HuH-7 (cell line): ENCODE results near the gene TMC7.

Source experiments
- DNase-seq: peaks from one replicate; pipeline ENCODE4 v3.0.0; 2011; ENCODE audit warnings: low spot score

TMC7 gene

DNA sequence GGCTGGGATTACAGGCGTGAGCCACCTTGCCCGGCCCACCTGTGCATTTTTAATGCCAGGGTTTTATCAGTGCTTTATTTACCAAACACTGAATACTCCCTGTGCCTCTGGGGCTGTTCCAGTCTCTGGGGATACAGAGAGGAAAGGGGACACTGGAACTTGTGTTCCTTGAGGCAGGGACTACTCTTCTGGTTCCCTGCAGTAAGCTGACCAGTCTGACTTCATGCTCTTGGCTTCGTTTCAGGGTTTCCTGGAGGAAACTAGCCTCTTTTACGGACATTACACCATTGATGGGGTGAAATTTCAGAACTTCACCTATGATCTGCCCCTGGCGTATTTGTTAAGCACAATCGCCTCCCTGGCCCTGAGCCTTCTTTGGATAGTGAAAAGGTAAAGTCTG lies 46.2 kb downstream of the TMC7 start:
- no peak for DNase-seq

DNA sequence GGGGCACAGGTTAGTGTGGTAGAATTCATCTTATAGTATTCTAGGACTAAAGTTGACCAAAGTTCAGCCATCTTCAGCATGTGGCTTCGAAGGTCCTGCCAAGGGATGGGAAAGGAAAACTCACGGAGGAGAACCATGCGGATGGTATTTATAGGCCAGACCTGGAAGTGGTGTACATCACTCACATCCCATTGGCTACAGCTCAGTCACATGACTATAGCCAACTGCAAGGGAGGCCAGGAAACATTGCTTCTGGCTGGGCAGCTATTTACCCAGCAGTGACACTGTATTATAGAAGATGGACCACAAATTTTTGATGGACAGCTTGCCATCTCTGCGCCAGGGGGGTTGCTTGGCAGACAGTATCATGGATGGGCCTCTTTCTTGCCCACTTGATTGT lies 48.0 kb downstream of the TMC7 start:
- DNase-seq: no peak

DNA sequence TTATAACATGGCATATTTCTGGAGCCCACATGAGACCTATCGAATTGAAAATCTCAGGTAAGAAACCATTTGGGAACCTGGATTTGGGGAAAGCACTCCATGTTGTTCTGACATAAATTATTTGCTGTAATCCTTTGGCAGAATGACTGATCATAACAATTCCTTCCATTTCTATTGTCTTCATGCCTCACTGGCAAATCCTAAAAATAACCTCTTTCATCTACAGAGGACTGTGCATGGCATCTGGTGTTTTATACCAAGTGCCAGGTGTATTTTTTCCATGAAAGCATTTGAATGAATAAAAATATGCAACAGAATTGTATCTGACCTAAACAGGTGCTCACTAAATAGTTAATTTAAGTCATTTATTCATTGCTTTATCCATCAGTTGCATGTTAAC lies 50.0 kb downstream of the TMC7 start:
- DNase-seq: no peak

DNA sequence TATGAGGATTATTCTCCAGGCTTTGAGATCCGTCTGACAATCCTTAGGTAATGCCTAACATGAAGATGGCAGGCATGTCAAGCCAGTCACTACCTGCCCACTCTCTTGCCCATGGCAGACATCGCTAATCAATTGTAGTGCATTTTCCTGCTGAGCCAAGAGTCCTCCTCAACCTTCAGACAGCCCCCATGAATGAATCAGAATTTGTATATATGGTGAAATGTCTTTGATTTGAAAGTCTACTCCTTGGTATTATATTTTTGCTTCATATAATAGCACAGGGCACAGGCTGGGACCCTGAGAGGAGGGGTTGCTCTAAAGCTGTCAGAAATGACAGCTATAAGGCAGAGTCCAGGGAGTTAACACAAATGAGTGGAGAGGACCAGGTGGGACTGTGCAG lies 56.7 kb downstream of the TMC7 start:
- DNase-seq: no peak

DNA sequence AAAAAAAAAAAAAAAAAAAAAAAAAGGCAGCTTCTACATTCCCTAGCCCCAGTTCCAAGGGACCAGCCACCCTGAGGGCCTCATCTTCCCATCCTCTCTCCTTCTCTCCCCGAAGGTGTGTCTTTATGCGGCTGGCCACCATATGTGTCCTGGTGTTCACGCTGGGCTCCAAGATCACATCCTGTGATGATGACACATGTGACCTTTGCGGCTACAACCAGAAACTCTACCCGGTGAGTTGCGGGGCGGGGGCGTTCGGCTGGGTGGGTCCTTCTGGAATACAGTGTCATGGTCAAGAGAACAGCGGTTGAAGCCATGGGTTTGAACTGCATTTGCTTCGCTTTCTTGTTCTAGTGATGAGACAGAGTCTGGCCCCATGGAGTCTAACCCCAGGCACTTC lies 61.0 kb downstream of the TMC7 start:
- no peak for DNase-seq

DNA sequence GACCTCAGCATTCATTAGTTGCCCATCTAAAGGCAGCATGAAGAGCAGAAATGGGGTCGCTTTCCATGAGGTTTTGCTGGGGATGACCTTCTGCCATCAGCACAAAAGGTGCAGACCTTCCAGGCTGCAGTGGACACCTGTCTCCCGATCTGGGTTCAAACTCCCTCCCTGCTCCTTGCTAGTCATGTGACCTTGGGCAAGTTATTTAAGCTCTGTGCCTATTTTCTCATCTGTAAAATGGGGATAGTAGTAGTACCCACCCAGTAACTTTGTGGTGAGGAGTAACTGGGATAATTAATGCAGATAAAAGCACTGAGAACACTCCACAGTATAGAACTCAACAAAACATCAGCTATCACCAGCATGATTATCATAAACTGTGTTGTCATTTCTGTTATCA lies 62.3 kb downstream of the TMC7 start:
- DNase-seq: no peak

DNA sequence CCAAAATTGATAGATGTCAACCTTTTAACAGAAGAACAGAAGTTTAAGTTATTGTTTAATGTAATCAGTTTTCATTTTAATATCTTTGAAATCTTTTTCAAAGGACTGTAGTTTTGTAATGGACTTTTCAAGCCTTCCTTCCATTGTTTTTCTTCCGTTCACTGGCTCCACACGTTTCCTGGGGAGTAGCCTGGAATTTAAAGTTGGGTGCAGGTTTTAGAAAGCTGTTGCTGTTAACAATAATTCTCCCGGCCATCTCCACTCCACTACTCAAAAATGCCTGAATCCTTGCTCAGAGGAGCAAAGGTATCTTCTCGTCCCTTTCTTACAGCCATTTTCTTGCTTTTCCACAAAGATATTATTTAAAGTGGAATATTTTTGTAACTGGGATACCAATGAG lies 79.0 kb downstream of the TMC7 start:
- DNase-seq: no peak

DNA sequence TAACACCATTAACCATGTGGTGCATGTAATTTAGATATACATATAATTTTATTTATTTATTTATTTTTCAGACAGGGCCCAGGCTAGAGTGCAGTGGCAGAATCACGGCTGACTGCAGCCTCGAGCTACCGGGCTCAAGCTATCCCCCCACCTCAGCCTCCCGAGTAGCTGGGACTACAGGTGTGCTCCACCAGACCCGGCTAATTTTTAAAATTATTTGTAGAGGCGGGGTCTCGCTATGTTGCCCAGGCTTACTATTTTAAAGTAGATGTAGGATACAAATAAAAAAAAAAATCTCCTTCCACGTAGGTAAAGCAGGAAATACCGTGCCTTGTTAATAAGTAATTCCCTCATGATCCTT lies 83.2 kb downstream of the TMC7 start:
- no peak for DNase-seq

DNA sequence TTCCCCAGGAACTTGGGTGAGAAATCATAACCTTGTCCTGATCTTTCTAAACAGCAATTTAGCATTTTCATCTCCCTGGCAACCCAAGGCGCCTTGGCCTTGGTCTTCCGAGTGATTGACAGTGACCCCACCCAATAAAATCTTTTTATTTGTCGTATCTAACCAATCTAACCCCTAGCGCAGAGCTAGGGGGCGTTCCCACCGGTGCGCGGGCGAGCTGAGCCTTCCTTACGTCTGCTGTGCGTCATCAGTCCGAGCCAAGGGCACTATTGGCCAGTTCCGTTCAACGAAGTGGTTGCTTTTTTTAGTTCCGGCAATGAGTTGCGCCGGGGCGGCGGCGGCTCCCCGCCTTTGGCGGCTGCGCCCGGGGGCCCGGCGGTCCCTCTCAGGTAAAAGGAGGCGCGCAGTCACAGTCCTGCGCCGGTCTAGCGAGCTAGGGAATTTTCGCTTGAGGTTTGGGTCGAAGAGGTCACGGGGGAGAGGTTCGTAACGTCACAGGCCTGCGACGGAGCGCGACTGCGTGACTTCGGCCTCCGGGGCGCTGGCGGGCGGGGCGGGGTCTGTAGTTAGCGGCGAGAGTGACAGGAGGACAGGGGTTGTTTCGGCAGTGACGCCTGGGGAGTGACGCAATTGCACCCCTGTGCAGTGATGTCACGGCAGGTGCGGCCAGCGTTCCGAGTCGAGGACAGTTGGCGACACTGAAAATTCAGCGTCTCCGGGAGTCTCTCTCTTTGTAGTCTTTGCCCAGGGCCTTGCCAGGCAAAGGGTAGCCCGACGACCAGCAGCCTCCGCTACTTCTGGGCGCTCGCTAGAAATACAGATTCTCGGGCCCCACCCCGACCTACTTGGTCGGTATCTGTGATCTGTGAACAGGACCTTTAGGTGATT lies 83.9 kb downstream of the TMC7 start, which contains the start of gene COQ7:
COQ7 (plus strand) TSS at position 266 of the 888 bp plus-strand sequence; CDS start at position 317, 51 bp downstream.
- peak; percentile 95 for DNase-seq

DNA sequence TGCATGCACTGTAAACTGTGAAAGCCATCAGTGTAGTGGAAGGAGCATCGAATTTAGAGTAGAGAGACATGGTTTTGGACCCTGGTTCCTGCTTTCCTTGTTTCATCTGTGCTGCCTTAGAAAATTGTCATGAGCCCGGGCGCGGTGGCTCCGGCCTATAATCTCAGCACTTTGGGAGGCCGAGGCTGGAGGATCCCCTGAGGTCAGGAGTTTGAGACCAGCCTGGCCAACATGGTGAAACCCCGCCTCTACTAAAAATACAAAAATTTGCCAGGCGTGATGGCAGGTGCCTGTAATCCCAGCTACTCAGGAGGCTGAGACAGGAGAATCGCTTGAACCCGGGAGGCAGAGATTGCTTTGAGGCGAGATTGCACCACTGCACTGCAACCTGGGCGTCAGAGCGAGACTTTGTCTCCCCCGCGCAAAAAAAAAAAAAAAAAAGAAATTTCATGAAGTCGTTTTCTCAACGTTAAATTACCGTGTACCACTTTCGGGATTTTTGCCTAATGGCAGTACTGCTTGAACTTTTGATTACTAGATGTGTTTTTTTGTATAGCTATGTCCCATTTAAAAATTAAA lies 84.6 kb downstream of the TMC7 start:
- no peak for DNase-seq

DNA sequence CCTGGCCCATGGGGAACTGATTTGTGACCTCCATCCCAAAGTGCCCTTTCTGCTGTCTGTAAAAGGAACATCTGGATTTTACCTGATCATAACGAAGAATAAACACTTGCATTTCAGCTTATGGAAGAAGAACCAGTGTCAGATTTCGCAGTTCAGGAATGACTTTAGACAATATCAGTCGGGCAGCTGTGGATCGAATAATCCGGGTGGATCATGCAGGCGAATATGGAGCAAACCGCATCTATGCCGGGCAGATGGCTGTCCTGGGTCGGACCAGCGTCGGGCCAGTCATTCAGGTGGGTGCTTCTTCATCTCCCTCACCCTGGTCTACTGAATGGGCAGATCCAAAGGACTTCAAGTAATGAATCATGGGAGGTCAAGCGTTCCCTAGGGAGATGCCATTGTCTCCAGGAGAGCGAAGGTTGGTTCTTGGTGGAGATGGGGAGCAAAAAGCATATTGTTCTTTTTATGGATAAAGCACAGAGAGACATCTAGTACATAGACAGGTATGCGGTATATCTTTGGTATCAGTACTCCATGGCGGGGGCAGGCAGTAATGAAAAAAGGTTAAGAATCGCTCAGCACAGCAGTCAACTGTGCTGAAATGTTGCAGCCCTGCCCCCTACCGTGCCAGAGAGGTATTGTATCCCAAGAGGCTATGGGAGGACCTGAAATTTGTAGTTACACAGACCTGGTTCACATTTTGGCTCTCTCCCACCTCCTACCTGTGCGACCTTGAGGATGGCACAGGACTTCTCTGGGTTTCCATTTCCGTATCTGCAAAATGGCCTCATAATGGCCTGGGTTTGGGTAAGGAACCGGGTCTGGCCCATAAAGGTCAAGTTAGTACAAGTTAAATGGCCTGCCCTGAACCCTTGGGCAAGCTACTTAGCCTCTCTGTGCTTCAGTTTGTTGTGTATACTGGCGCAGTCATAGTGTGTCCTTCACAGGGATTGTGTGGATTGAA lies 88.4 kb downstream of the TMC7 start:
- peak; percentile 61 for DNase-seq

DNA sequence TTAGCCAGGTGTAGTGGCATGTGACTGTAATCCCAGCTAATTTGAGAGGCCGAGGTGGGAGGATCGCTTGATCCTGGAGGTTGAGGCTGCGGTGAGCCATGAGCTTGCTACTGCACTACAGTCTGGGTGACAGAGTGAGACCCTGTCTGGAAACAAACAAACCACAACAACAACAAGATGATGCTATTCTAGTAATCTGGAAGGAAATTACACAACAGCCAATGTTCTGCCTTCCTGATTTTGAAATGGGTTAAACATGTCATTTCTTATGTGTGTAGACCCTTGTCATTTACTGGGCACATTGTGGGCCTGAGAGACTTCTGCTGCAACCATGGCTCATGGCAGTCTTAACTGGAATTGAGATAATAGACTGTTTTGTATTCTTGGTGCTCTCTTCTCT lies 89.6 kb downstream of the TMC7 start:
- no peak for DNase-seq

DNA sequence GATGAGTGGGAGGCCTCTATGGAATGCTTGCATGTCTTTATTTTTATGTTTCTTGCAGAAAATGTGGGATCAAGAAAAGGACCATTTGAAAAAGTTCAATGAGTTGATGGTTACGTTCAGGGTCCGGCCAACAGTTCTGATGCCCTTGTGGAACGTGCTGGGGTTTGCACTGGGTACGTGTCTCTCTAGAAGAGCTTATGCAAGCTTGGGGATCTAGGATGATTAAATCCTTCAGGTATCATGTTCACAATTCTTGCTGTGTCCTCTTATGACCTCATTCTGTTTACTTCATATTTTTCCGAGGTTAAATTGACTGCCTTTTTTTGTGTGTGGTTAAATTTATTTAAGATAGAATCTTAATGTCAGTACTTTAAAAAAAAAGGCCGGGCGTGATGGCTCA lies 90.1 kb downstream of the TMC7 start:
- no peak for DNase-seq

DNA sequence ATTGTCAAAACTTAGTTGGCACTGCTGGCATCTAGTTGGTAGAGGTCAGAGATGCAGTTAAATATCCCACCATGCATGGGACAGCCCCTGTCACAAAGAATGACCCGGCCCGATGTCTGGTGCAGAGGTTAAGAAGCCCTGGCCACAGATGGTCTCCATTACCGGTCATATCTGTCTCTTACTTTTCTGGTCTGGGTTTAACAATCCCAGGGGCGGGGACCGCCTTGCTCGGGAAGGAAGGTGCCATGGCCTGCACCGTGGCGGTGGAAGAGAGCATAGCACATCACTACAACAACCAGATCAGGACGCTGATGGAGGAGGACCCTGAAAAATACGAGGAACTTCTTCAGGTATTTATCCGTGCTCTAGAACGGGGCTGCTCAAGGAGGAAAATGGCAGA lies 91.8 kb downstream of the TMC7 start:
- DNase-seq: no peak

DNA sequence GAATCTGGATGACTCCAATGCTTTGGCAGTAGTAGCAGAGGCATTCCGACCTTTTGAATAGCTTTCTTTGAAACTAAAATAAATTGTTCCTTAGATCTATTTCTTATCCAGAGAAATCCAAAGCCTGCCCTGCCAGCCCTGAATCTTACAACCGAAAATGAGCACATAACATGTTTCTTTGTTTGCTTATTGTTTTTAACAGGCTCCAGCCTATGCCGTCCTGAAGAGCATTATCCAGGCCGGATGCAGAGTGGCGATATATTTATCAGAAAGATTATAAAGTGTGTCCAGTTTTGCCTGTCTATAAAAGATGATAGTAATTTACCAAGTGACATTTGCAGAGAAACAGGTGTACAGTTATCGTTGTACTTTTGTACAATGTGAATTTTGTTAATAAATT lies 94.1 kb downstream of the TMC7 start:
- DNase-seq: no peak

DNA sequence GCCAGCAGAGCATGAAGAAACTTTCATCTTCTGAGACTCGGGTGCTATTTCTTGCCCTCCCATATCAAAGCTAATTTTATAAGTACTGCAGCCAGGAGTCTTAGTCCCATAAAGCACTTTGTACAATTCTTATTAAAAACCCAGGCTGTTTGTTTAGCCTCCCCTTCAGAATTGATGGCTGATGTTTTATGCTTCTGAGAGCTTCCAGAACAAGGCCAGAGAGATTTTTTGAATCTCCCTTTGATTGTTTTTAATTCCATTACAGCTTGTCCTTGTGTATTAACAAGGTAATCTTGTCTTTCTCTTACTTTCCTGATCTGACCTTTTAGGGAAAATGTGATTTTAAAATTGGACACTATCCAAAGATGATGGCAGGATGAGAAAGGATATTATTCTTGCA lies 99.9 kb downstream of the TMC7 start:
- DNase-seq: no peak

DNA sequence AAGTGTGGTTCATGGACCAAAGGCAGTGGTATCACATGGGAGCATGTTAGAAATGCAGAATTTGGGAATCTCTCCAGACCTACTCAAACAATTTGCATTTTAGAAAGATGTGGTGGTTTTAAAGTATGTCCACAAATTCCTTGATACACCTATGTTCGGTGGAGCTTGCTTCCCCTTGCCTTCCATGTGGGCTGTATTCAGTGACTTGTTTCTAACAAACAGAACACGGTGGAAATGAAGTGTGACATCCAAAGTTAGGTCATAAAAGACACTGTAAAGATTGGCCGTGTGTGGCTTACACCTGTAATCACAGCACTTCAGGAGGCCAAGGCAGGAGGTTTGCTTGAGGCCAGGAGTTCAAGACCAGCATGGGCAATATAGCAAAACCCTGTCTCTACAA lies 100.4 kb downstream of the TMC7 start:
- DNase-seq: no peak

DNA sequence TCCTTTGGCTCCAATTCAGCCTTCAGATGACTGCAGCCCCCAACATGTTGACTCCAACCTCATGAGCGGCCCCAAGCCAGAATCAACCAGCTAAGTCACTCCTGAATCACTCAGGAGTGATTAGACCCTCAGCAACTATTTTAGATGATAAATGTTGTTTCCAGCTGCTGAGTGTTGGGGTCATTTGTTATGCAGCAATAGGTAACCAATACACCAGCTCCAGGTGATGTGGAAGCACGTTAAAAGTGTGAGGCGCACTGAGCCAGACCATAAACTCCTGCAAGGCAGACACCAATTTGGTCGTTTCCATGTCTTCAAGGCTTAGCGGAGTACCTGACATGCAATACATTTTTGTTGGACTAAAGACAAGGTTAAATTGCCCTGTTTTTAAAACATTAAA lies 101.1 kb downstream of the TMC7 start:
- DNase-seq: no peak

DNA sequence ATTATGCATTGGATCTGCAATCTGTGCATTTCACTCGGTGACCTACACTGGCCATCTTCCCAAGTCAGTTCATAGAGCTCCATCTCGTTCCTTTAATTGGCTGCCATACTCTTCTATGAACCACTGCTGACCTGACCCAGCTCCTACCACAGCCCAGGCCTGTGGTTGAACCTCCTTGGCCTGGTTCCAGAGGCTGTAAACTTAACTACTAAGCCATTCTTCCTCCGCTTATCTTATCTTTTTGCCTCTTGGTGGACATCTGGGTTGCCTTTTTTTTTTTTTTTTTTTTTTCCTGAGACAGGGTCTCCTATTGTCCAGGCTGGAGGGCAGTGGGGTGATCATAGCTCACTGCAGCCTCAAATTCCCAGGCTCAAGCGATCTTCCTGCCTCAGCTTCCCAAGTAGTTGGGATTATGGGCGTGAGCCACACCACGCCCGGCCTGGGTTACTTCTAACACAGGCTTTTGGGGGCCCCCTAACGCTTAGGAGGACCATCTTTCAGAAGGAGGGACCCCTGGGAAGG lies 102.0 kb downstream of the TMC7 start:
- DNase-seq: peak; percentile 49

DNA sequence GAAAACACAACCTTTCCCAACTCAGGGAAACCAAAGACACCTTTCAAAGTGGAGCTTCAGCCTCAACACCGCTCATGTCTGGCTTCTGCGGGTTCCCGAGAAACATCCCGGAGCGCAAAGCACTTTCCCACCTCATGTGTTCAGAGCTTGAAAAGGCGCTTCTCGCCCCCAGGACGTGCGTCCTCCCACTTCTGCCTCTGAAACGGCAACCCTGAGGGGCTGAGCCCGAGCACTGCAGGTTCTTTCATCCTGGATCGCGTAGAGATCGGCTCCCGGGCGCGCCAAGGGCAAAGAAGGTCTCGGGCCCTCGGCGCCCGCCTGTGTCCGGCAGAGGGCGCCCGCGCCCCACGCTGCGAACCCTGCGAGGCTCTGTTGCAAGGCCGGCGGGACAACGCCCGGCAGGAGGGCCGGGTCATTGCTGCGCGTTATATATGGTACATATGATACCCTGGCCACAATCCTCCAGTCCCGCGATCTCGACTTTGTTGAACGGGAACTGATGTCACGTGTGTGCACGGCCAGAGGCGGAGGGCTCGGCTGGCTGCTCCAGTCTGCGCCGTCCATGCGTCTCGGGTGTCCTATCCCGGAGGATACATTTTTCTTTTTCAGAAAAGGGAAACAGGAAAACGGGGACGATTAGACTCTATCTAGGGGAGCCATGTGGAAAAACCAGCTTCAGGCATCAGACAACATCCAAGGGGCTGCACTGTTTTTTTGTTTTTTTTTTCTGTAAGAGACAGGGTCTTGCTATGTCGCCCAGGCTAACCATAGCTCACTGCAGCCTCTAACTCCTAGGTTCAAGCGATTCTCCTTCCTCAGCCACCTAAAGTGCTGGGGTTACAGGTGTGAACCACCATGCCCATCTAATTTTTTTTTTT lies 102.8 kb downstream of the TMC7 start:
- peak; percentile 88 for DNase-seq

DNA sequence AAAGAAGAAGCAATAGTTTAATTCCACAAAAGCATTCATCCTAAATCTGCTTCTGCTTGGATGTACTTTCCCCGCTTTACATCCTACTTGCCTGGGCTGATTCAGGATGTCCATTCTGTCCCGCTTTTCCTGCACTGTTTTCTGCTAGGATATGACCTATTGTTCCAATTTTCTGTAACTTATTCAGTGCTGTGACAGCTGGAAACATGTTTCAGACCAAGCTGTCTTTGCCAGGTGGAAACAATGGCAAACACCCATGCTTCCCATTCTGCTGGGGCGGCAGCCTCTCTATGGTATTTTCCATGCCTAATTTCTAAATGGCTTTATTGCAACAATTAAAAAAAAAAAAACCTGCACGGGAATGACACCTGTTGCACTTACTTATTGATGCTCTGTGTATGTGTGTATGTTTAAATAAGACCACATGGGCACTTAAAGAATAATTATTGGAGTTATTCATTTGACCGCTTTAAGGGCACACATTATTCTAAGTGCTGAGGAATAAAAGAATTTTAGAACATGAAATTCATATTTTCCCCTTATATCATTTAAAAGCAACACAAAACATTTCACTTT lies 104.7 kb downstream of the TMC7 start:
- no peak for DNase-seq
